Measurements from ENCODE around the gene KHDC1. TPM values are rescaled to one million over a fixed set of nuclear protein-coding genes. Genes with fewer than 3 reads are reported as not detected.
"Not testable (repeated sequence)": the region's sequence is repeated elsewhere in the genome, so short reads cannot be mapped to it uniquely, and the experiment has no call there.

KHDC1 gene
- total RNA-seq, 1 experiment from 2014 or later: 1.9 TPM

DNA sequence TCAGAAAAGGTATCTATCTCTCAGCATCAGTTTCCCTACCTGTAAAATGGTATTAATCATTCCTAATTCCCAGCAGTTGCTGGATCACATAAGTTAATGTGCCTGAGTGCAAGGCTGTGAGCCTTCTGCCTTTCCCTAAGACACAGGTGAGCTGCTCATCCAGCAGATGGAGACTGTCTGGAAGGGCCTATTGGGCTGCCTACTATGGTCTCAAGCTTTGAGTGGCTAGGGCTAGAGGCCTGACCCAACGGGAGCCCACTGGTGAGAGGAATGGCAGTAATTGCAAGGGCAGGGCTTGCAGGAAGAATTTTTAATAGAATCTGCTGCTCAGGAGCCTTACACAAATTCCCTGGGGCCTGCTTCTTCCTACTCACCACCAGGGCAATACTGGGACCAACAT lies 4.3 kb downstream of the KHDC1 start:
- DNase-seq (ENCODE audit: low spot score): no peak

DNA sequence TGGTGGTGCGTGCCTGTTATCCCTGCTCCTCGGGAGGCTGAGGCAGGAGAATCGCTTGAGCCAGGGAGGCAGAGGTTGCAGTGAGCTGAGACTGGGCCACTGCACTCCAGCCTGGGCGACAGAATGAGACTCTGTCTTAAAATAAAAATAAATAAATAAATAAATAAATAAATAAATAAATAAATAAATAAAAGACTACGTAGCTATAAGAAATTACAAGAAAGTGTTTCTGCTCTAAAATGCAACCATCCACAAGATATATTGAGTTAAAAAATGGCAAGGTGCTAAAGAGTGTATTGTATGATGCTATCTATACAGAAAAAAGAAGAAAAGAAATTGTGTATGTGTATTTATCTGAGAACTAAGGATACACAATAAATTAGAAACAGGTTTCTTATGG lies 8.7 kb downstream of the KHDC1 start:
- DNase-seq (ENCODE audit: low spot score); in situ Hi-C loops (cut with HindIII; ENCODE audit: low sequenced_read_pairs): not testable (repeated sequence)

More for the DNA sequence above, 4.3 kb downstream of the KHDC1 start:
- in situ Hi-C loops (cut with HindIII; ENCODE audit: low sequenced_read_pairs): no loop called here

DNA sequence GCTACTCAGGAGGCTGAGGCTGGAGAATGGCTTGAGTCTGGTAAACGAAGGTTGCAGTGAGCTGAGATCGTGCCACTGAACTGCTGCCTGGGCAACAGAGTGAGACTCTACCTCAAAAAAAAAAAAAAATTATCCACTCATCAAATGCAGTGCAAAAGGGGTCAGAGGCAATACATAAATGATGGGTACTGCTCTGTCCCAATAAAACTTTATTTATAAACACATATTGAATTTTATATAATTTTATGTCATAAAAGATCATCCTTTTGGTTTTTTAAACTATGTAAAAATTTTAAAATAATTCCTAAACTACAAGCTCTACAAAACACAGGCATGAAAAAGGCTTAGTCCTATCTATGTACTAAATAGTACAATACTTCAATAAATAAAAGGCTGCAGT lies 10.3 kb downstream of the KHDC1 start:
- no peak for DNase-seq (ENCODE audit: low spot score)

DNA sequence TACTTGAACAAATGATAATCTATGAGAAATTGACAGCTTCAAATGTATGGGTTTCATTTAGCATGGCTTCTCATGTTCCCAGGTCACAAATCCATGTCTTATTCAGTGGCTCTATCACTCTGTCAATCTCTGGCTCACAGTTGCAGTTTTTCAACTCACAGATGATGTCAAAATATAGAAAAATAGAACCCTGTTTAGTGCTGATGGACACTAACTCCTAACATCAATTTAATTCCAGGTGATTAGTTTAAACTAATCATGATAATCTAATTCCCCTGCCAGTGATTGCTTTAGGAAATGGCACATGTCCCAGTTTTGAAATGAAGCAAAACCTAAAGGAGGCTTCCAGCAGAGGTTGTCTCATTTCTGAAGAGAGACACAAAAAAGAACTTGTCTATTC lies 13.0 kb downstream of the KHDC1 start:
- in situ Hi-C loops (cut with HindIII; ENCODE audit: low sequenced_read_pairs): no loop called here
- DNase-seq (ENCODE audit: low spot score): no peak

More for the DNA sequence above, 10.3 kb downstream of the KHDC1 start:
- in situ Hi-C loops (cut with HindIII; ENCODE audit: low sequenced_read_pairs): no loop called here

DNA sequence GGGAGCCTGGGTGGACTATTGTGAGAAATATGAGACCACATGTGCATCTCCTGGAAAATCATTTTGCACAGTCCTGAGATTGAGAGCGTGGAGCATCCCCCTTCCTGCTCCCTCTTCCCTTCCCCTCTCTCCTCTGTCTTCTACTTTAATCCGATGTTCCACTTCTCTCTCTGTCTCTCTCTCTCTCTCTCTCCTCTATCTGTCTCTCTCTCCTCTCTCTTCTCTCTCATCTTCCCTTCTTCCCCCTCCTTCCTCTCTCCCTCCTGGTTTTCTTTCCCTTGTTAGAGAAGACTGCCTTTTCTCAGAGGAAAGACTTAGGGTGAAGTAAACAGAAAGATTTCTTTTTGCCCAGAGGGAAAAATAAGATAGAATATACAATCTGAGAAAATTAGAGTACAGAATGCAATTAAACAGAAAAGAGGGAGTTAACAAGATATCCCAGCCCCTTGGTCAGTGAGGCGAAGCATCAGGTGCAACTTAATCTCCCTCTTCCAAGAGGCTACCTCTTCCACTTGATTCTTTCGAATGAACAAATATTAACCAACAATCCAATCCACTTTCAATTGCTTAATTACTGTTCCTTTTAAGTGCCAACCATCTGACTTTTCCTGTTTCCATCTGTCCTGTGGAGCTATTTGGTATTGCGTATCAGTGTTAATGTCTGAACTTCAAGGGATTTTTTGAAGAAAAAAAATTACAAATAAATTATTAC lies 14.6 kb downstream of the KHDC1 start:
- in situ Hi-C loops (cut with HindIII; ENCODE audit: low sequenced_read_pairs): no loop called here
- no peak for DNase-seq (ENCODE audit: low spot score)

DNA sequence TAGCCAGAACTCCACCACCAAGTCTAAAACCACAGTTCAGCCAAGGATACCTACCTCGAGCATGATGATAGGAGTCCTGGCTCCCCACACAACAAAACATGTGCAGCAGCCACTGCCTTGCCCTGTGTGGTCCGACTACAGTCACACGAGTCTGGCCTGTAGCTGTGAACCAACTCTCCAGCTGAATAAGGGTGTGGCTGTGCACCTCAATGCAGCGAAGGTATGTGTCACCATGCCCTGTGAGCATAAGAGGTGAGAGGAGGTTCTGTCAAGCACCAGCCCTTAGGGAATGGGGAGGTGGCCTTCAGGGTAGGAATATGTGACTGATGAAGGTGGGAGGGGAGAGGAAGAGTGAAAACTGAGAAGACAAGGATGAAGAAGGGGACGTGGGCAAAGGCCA lies 21.0 kb downstream of the KHDC1 start:
- in situ Hi-C loops (cut with HindIII; ENCODE audit: low sequenced_read_pairs): no loop called here
- no peak for DNase-seq (ENCODE audit: low spot score)

DNA sequence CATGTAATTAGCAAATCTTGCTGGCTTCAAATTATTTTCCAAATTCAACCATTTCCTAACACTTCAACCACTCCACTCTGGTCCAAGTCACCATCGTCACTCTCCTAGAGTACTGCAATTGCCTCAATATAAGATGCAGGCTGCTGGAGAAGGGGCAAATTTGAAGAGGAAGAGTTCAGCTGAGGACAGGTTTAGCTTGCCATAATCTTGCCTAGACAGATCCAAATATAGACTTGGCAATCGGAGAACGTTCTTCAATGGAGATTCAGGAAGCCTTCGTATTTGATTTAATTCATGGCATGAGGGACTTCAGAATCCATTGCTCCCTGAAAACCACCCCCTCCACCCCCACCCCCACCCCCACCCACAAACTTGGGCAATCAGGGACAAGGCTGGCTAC lies 22.3 kb downstream of the KHDC1 start:
- in situ Hi-C loops (cut with HindIII; ENCODE audit: low sequenced_read_pairs): no loop called here
- DNase-seq (ENCODE audit: low spot score): no peak

DNA sequence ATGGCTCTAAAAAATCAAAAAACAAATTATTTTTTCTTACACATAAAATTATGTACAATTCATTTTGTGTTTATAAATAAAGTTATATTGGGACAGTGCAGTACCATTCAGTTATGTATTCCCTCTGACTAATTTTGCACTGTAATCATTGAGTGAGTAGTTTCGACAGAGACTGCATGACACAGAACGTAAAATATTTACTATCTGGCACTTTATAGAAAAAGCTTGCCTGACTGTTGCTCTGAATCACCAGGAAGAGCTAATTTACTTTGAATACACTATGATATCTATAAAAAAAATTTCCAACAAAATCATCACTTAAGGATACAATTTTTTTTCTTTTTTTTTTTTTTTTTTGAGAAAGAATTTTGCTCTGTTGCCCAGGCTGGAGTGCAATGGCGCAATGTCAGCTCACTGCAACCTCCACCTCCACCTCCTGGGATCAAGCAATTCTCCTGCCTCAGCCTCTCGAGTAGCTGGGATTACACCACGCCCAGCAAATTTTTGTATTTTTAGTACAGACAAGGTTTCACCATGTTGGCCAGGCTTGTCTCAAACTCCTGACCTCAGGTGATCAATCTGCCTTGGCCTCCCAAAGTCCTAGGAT lies 26.7 kb downstream of the KHDC1 start:
- DNase-seq (ENCODE audit: low spot score): no peak
- in situ Hi-C loops (cut with HindIII; ENCODE audit: low sequenced_read_pairs): no loop called here

DNA sequence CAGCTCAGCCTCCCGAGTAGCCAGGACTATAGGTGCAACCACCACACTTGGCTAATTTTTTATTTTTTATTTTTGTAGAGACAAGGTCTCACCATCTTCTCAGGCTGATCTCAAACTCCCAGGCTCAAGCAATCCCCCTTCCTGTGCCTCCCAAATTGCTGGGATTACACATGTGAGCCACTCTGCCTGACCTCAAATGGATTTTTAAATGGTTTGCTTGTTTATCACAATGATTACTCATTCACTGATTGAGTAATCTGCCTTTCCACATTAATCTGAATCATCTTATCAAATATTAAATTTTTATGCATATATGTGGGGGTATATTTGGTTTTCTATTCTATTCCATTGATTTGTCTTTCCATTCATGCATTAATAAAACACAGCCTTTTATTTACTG lies 28.3 kb downstream of the KHDC1 start:
- DNase-seq (ENCODE audit: low spot score): no peak
- in situ Hi-C loops (cut with HindIII; ENCODE audit: low sequenced_read_pairs): no loop called here

DNA sequence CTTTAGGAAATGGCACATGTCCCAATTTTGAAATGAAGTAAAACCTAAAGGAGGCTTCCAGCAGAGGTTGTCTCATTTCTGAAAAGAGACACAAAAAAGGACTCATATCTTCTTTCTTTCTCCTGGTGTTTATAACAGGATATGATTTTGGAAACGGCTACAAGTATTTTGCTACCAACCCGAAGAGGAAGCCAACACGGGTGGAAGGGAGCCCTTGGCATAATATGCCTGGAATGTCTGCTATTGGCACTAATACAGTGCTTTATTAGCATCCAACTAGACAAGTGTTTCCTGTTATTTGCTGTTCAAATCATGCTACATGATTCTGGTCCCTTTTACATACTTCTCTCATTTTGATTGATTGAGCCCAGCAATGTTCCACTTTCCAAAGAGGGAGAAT lies 29.0 kb downstream of the KHDC1 start:
- DNase-seq (ENCODE audit: low spot score): peak; percentile 24
- in situ Hi-C loops (cut with HindIII; ENCODE audit: low sequenced_read_pairs): not testable (repeated sequence)

DNA sequence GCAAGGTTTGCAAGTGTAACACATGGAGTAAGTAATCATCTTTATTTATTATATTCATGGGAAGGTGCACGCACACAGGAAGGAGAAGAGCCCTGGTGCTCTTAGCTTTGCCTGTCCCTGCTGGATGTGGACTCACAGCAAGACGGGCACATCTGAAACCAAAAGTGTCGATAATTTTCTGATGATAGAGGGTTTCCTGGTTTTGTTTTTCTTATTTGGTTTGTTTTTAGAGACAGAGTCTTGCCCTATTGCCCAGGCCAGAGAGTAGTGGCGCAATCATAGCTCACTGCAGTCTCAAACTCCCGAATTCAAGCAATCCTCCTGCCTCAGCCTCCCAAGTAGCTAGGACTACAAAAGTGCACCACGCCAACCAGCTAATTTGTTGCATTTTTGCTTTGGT lies 29.9 kb downstream of the KHDC1 start:
- in situ Hi-C loops (cut with HindIII; ENCODE audit: low sequenced_read_pairs): no loop called here
- no peak for DNase-seq (ENCODE audit: low spot score)

DNA sequence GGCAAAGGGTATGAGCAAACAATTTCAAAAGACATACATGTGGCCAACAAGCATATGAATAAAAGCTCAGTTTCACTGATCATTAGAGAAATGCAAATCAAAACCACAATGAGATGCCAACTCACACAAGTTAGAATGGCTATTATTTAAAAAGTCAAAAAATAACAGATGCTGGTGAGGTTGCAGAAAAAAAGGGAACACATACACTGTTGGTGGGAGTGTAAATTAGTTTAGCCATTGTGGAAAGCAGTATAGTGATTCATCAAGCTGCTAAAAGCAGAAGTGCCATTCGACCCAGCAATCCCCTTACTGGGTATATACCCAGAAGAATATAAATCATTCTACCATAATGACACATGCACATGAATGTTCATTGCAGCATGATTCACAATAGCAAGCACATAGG lies 31.0 kb downstream of the KHDC1 start:
- in situ Hi-C loops (cut with HindIII; ENCODE audit: low sequenced_read_pairs): no loop called here
- no peak for DNase-seq (ENCODE audit: low spot score)

DNA sequence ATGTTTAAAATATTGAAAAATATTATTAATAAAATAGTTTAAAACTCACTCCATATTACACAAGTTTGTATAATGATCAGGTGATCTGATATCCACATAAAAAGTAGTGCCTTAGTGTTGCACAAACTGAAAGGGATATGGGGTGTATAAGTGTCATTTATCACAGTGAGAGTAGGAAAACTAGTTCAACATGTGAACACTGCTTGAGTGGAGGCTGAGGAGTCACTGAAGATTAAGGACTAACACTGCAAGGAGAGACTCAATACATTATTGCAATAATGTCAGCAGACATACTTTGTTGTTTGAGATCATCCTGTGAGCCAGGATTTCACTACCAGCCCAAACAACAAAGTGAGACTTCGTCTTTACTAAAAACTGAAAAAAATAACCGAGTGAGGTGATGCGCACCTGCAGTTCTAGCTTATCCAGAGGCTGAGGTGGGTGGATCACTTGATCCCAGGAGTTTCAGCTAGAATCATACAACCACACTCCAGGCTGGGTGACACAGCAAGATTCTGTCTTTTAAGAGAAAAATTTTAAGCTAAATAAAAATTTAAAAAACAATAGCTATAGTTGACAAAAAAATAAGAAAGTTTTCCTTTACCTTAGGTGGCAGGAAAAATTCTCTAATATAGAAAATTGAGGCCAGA lies 35.3 kb downstream of the KHDC1 start:
- in situ Hi-C loops (cut with HindIII; ENCODE audit: low sequenced_read_pairs): no loop called here

DNA sequence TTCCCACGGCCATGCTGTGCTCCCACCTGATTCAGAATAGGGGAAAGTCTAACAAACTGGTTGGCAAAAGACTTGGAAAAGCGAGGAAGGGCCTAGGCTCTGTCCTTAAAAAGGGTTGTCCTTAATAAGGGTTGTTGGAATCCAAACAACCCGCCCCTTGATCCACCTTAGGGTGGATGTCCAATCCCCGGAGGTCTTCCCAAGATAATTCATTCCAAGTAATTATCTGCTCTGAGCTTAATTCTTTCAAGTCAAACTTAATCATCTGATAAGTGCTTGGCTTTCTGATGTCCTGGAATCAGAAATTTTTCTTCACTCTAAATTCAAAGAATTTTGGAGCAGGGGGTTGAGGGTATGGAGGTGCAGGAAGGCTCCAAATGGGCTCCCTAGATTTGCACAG lies 37.6 kb downstream of the KHDC1 start, which contains the start of gene KHDC1L:
Gene KHDC1L (minus strand): TSS at position 101 of the 400 bp plus-strand sequence. CDS start 88 bp downstream, at position 13.
- in situ Hi-C loops (cut with HindIII; ENCODE audit: low sequenced_read_pairs): no loop called here
- DNase-seq (ENCODE audit: low spot score): no peak

More for the DNA sequence above, 35.3 kb downstream of the KHDC1 start:
- no peak for DNase-seq (ENCODE audit: low spot score)

DNA sequence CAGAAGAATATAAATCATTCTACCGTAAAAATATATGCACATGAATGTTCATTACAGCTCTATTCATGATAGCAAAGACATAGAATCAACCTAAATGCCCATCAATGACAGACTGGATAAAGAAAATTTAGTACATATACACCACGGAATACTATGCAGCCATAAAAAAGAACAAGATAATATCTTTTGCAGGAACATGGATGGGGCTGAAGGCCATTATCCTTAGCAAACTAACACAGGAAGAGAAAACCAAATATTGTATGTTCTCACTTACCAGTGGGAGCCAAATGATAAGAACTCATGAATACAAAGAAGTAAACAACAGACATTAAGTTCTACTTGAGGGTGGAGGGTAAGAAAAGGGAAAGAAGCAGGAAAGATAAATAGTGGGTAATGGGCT lies 46.1 kb downstream of the KHDC1 start:
- in situ Hi-C loops (cut with HindIII; ENCODE audit: low sequenced_read_pairs): no loop called here
- no peak for DNase-seq (ENCODE audit: low spot score)

DNA sequence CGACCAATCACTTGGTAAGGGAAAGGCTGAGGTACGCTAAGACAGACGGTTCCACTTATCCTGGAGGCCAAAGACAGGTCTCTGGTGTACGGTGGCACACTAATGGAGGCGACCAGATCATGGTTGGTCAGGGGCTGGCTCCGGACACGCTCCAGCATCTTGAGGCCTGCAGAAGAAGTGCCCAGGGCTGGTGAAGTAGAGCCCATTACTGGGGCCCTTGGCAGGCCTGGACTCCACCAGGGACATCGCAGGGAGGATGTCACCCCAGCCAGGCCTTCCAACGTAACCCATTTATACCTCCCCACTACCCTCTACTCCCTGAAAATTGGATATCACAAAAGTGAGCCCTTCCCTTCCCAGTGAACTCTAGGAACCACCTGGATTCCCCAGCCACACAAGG lies 53.9 kb downstream of the KHDC1 start:
- in situ Hi-C loops (cut with HindIII; ENCODE audit: low sequenced_read_pairs): no loop called here
- no peak for DNase-seq (ENCODE audit: low spot score)

DNA sequence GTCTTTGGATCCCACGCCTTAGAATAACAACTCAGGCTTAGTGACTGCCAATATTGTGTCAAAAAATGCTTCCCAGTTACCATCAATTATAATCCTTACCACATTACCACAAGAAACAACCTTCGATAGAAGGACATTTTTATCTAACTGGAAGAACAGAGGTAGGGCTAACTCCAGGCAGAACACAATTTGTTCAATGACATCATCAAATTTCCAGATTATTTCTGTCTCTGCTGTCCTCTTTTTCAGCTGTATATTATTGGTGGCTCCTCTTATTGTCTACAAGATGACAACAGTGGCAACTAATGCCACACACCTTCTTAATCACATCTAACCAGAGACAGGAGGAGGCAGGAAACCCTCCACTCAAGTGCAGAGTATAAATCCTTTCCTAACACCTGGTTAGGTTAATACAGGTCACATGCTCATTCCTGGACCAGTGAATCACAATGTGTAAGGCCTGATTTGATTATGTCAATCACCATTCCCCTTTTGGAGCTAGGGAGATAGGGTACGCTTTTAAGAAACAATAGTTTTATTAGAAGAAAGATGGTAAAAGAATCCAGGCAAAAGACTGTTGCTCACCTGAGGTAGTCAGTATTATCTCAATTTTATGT lies 55.7 kb downstream of the KHDC1 start:
- DNase-seq (ENCODE audit: low spot score): no peak
- in situ Hi-C loops (cut with HindIII; ENCODE audit: low sequenced_read_pairs): no loop called here

DNA sequence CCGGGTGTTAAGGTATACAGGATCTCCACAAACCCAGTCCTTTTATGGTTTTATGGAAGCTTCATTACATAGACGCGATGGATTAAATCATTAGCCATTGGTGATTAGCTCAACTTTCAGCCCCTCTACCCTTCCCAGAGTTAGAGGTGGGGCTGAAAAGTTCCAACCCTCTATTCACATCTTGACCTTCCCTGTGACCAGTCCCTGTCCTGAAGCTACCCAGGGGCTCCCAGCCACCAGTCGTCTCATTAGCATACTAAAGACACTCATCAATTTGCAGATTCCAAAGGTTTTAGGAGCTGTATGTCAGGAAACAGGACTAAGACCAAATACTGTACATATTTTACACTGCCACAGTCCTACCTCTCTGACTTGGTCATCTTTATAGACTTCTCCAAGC lies 58.7 kb downstream of the KHDC1 start:
- DNase-seq (ENCODE audit: low spot score): no peak
- in situ Hi-C loops (cut with HindIII; ENCODE audit: low sequenced_read_pairs): no loop called here

DNA sequence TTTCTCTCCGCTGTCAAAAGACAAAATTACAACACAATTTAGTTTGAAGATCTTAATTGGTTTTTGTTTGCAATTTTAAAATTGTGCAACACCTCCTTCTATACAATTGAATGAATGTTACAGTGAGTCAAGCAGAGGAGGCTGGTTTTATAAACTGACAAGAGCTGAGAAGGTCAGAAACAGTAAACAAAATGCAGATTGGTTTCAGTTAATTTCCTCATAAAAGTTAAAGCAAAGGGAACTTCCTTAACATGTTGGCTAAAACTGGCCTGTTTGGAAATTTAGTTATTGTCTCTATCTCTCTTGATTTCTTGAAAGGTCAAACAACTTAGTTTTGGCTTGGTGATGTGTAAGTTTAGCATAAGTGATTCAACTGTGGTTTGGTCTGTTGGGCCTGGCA lies 59.9 kb downstream of the KHDC1 start:
- no peak for DNase-seq (ENCODE audit: low spot score)
- in situ Hi-C loops (cut with HindIII; ENCODE audit: low sequenced_read_pairs): no loop called here

DNA sequence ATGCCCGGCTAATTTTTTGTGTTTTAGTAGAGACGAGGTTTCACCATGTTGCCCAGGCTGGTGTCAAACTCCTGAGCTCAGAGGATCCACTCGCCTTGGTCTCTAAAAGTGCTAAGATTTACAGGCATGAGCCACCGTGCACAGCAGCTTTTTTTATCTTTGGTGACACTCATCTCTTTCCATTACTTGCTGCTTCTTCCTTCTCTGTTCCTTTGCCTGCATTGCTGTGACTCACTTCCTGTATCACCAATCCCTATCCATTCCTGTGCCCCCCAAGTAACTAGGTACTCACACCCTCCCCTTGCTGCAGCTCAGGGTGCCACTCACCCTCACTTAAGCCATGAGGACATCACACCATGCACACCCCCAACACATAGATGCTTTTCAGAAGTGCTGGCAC lies 62.3 kb downstream of the KHDC1 start:
- in situ Hi-C loops (cut with HindIII; ENCODE audit: low sequenced_read_pairs): no loop called here
- DNase-seq (ENCODE audit: low spot score): no peak
